MCF 10A (cell line): ENCODE data around the gene CSNK1G2. TPM values are rescaled to one million over a fixed set of nuclear protein-coding genes. Genes with fewer than 3 reads are reported as not detected.

Experiments
- BruUV-seq: library from RNA; stranded (reverse); fragments of 400-500 nt; replicated peaks from 2 replicates; lab custom pipeline; 2021; lab: Mats Ljungman, UMichigan
- CTCF ChIA-PET: fragments of 300-600 bp; sonication (Branson Sonifier 250); formaldehyde crosslinking; extraction: SDS; loops from one replicate; lab custom pipeline; 2021; ENCODE audit warnings: antibody characterized with exemption, inconsistent platforms; lab: Yijun Ruan, JAX
- POLR2A ChIA-PET: fragments of 300-600, 350-650 bp; sonication (Branson Sonifier 250); formaldehyde crosslinking; extraction: SDS; loops from one replicate; lab custom pipeline; 2020; ENCODE audit warnings: antibody characterized with exemption, inconsistent platforms; lab: Yijun Ruan, JAX
- DNase-seq: peaks from one replicate; pipeline ENCODE4 v3.0.0-alpha.2; 2018; ENCODE audit not compliant: unreplicated experiment
- H3K27ac Mint-ChIP-seq: one replicate; pipeline ENCODE4 v1.8.0; 2022; ENCODE audit warnings: mild to moderate bottlenecking, low read depth, mixed read lengths; ENCODE audit not compliant: unreplicated experiment
- H3K27me3 Mint-ChIP-seq: one replicate; pipeline ENCODE4 v1.8.0; 2022; ENCODE audit warnings: mixed read lengths; ENCODE audit not compliant: insufficient read depth, unreplicated experiment
- H3K36me3 Mint-ChIP-seq: one replicate; pipeline ENCODE4 v1.8.0; 2022; ENCODE audit warnings: mild to moderate bottlenecking, moderate library complexity, mixed read lengths; ENCODE audit not compliant: insufficient read depth, unreplicated experiment
- H3K4me1 Mint-ChIP-seq: one replicate; pipeline ENCODE4 v1.8.0; 2022; ENCODE audit warnings: mixed read lengths; ENCODE audit not compliant: insufficient read depth, unreplicated experiment
- H3K4me3 Mint-ChIP-seq: one replicate; pipeline ENCODE4 v1.8.0; 2022; ENCODE audit warnings: mild to moderate bottlenecking, moderate library complexity, mixed read lengths; ENCODE audit not compliant: unreplicated experiment
- H3K9me3 Mint-ChIP-seq: one replicate; pipeline ENCODE4 v1.8.0; 2022; ENCODE audit warnings: mixed read lengths; ENCODE audit not compliant: unreplicated experiment
- CTCF ChIP-seq: fragments of 200-600 bp; IDR thresholded peaks from one replicate; pipeline ENCODE4 v1.8.0; 2022; ENCODE audit warnings: antibody characterized with exemption, mild to moderate bottlenecking; ENCODE audit not compliant: unreplicated experiment
- intact Hi-C: fragments of 100-400 bp; cut with micrococcal nuclease; formaldehyde crosslinking; loops from 2 replicates; pipeline ENCODE4 v1.14.1; 2022
- total RNA-seq: library from RNA; stranded (reverse); gene quantifications from 2 replicates; pipeline ENCODE4 v1.2.3, GENCODE V29; 2022

The CSNK1G2 gene
- total RNA-seq, 1 experiment from 2014 or later: 48.5 TPM

- BruUV-seq: no TSS peak
- H3K4me3 Mint-ChIP-seq: no peak overlapping the region
- DNase-seq: no peak
Observed at GRCh38 chr19:1921326-1921725, 19.6 kb upstream of the CSNK1G2 start.

GRCh38 chr19:1921825-1922224 lies 19.1 kb upstream of the CSNK1G2 start:
- peaks cover 62% of the 10 kb centered on the region for H3K36me3 Mint-ChIP-seq
- TF ChIP-seq CTCF: no peak
- no peaks in the 10 kb centered on the region for H3K27me3 Mint-ChIP-seq
- BruUV-seq: no TSS peak
- ChIA-PET CTCF (interaction anchor here (1.4 kb wide), 1 partner anchor 8 kb away, joined by 6 read pairs; no protein-coding TSS in a partner anchor), POLR2A (no interaction called here)
- DNase-seq: no peak
- intact Hi-C loops: no loop called here
- H3K9me3 Mint-ChIP-seq: no peaks in the 10 kb centered on the region
- no peaks in the 10 kb centered on the region for H3K4me1 Mint-ChIP-seq
- H3K4me3 Mint-ChIP-seq: no peak overlapping the region
- H3K27ac Mint-ChIP-seq: no peak overlapping the region

More at GRCh38 chr19:1921326-1921725, 19.6 kb upstream of the CSNK1G2 start:
- intact Hi-C loops: no loop called here
- no peaks in the 10 kb centered on the region for H3K27me3 Mint-ChIP-seq
- ChIA-PET CTCF (interaction anchor here (1.4 kb wide), 1 partner anchor 8 kb away, joined by 6 read pairs; no protein-coding TSS in a partner anchor), POLR2A (no interaction called here)
- no peak for TF ChIP-seq CTCF
- no peaks in the 10 kb centered on the region for H3K9me3 Mint-ChIP-seq
- H3K27ac Mint-ChIP-seq: no peak overlapping the region
- no peaks in the 10 kb centered on the region for H3K4me1 Mint-ChIP-seq
- H3K36me3 Mint-ChIP-seq: peaks cover 62% of the 10 kb centered on the region

- TF ChIP-seq CTCF: no peak
- no peaks in the 10 kb centered on the region for H3K9me3 Mint-ChIP-seq
- ChIA-PET CTCF (no interaction called here), POLR2A (interaction anchor here (1.0 kb wide), 1 partner anchor 59 kb away, joined by 3 read pairs; no protein-coding TSS in a partner anchor)
- no peak overlapping the region for H3K4me3 Mint-ChIP-seq
- DNase-seq: no peak
- no peak overlapping the region for H3K27ac Mint-ChIP-seq
- BruUV-seq: no TSS peak
- peaks cover 62% of the 10 kb centered on the region for H3K36me3 Mint-ChIP-seq
- H3K27me3 Mint-ChIP-seq: no peaks in the 10 kb centered on the region
- peaks cover 5% of the 10 kb centered on the region for H3K4me1 Mint-ChIP-seq
- intact Hi-C loops: no loop called here
Observed at GRCh38 chr19:1922803-1923202, 18.2 kb upstream of the CSNK1G2 start.

- Mint-ChIP-seq H3K27ac (no peak overlapping the region), H3K27me3 (no peaks in the 10 kb centered on the region), H3K4me3 (no peak overlapping the region), H3K36me3 (peaks cover 62% of the 10 kb centered on the region), H3K4me1 (peaks cover 6% of the 10 kb centered on the region), H3K9me3 (no peaks in the 10 kb centered on the region)
- TF ChIP-seq CTCF: no peak
- CTCF ChIA-PET: interaction anchor here (0.6 to 0.7 kb wide), 2 partner anchors 16 to 19 kb away, joined by 3 to 6 read pairs; no protein-coding TSS in a partner anchor
- BruUV-seq: no TSS peak
- intact Hi-C loops: no loop called here
- POLR2A ChIA-PET: interaction anchor here (1.0 kb wide), 1 partner anchor 58 kb away, joined by 3 read pairs; no protein-coding TSS in a partner anchor
- no peak for DNase-seq
Observed at GRCh38 chr19:1923319-1923718, 17.7 kb upstream of the CSNK1G2 start.
